Measurements from ENCODE around the gene E2F6. TPM values are rescaled to one million over a fixed set of nuclear protein-coding genes. Genes with fewer than 3 reads are reported as not detected.

E2F6 gene
- total and polyA plus RNA-seq, 8 donors, result 8.7 to 21.7 (median 18.1) TPM

DNA sequence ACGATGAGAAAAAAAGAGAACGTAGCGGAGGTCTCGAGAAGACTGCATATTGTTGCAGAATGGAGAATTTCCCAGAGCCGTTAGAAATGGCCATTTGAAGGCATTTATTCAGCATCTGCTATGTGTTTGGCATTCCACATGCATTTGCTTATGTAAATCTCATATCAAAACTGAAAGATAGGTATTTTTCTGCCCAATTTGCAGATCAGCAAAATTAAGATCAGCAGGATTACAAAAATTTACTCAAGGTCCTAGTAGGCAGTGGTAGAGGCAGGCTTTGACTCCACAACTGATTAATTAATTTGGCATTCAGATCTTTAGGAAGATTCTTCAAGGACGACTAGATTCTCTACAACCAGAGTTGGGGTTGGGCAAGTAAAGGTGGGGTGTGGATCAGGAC is 1.8 kb upstream of the E2F6 start:
- intact Hi-C loops (cut with DNase I), result no loop called here
- TF ChIP-seq, protein P1, sequence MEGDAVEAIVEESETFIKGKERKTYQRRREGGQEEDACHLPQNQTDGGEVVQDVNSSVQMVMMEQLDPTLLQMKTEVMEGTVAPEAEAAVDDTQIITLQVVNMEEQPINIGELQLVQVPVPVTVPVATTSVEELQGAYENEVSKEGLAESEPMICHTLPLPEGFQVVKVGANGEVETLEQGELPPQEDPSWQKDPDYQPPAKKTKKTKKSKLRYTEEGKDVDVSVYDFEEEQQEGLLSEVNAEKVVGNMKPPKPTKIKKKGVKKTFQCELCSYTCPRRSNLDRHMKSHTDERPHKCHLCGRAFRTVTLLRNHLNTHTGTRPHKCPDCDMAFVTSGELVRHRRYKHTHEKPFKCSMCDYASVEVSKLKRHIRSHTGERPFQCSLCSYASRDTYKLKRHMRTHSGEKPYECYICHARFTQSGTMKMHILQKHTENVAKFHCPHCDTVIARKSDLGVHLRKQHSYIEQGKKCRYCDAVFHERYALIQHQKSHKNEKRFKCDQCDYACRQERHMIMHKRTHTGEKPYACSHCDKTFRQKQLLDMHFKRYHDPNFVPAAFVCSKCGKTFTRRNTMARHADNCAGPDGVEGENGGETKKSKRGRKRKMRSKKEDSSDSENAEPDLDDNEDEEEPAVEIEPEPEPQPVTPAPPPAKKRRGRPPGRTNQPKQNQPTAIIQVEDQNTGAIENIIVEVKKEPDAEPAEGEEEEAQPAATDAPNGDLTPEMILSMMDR (IDR thresholded peaks at IDR 0.05), result no peak
- ATAC-seq (no peak), DNase-seq (no peak)
- no peak overlapping the region for H3K4me3 ChIP-seq
- H3K27me3 ChIP-seq, result no peaks in the 10 kb centered on the region
- peaks cover 7 to 26% of the 10 kb centered on the region in 2 donors for H3K4me1 ChIP-seq
- H3K36me3 ChIP-seq, result peaks cover 0 to 9% of the 10 kb centered on the region in 2 donors
- H3K9me3 ChIP-seq, result no peaks in the 10 kb centered on the region
- H3K27ac ChIP-seq, result no peak overlapping the region

DNA sequence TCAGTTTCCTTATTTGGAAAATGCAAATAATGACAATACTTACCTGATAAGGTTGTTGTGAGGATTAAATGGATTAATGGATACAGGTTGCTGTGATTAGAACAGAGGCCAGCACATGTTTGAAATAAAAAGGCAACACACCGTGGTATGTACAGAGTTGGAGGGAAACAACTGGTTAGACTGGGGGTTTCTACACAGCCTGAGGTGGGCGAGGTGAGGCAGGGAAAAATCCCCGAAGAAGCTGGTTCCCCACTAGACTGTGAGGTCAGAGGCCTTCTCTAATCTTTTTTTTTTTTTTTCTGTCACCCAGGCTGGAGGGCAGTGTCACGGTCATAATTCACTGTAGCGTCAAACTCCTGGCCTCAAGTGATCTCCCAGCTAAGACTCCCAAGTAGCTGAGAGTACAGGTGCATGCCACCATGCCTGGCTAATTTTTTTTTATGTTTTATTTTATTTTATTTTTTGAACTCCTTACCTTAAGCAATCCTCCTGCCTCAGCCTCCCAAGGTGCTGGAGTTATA is 1.2 kb upstream of the E2F6 start:
- peaks cover 0 to 9% of the 10 kb centered on the region in 2 donors for H3K36me3 ChIP-seq
- H3K27me3 ChIP-seq, result no peaks in the 10 kb centered on the region
- no peak for ATAC-seq
- H3K4me1 ChIP-seq, result peaks cover 7 to 31% of the 10 kb centered on the region in 2 donors
- H3K27ac ChIP-seq, result no peak overlapping the region
- no peak for DNase-seq
- H3K9me3 ChIP-seq, result no peaks in the 10 kb centered on the region
- intact Hi-C loops (cut with DNase I), result no loop called here
- H3K4me3 ChIP-seq, result no peak overlapping the region
- TF ChIP-seq, protein P1 (IDR thresholded peaks at IDR 0.05), result no peak

DNA sequence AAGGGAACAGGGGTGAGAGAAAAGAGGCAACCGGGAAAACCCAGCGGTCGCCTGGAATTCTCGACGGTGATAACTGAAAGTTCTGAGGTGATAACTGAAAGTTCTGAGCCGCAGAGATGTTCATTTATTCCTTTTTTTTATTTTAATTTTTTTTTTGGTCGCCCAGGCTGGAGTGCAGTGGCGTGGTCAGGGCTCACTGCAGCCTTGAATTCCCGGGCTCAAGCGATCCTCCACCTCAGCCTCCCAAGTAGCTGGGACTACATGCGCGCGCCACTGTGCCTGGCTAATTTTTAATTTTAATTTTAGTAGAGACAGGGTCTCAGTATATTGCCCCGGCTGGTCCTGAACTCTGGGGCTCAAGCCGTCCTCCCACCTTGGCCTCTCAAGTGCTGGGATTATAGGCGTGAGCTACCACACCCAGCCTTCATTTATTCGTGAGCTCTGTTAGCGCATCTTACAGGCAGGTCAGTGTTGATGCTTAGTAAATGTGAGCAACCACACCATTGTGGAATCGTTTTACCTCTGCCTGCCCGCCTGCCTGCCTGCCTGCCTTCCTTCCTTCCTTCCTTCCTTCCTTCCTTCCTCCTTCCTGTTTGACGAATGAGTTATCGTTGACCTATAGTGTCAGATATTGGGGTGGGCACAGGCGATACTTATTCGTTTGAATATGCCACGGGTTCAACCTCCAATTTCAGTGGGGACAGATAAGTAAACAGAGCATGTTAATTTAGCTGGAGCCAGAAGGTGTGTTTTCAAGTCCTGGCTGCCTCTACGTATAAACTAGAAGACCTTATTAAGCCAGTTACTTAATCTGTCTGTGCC is 557 bp upstream of the E2F6 start:
- H3K36me3 ChIP-seq, result peaks cover 0 to 9% of the 10 kb centered on the region in 2 donors
- intact Hi-C loops (cut with DNase I), result no loop called here
- peak overlapping the region; percentile 92 to 93 for H3K27ac ChIP-seq
- DNase-seq (no peak), ATAC-seq (peak; percentile 20)
- peak overlapping the region; percentile 72 to 77 for H3K4me3 ChIP-seq
- TF ChIP-seq, protein P1 (IDR thresholded peaks at IDR 0.05), result no peak
- no peaks in the 10 kb centered on the region for H3K9me3 ChIP-seq
- no peaks in the 10 kb centered on the region for H3K27me3 ChIP-seq
- H3K4me1 ChIP-seq, result peaks cover 7 to 38% of the 10 kb centered on the region in 2 donors

DNA sequence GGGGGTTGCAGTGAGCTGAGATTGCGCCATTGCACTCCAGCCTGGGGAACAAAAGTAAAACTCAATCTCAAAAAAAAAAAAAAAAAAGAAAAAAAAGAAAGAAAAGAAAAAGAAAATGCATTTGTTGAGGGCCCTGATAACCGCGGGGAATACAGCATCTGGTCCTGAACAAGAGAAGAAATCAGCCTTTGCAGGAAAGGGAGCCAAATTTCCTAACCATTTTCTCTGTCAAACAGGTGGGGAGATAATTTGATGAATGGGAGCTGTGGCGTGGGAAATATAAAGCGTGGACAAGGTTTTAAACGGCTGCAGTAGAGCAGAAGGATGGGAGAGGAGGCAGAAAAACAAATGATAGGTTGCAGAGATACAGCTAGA is 864 bp downstream of the E2F6 start:
- no peaks in the 10 kb centered on the region for H3K9me3 ChIP-seq

DNA sequence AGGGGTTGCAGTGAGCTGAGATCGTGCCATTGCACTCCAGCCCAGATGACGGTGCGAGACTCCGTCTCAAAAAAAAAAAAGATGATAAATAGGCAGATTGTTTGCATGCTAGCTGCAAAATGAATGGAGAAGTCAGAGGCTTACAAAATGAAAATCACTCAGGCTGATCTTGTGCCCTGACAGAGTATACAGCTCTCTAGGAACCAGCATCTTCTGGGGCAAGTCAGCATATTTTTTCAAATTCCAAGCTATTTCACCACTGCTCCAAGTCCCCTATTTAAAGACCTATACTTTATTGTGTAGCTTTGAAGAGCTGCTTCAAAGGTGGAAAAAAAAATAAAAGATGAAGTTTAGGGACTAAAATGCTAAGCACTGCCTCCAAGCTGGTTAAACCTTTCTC is 6.1 kb downstream of the E2F6 start:
- ATAC-seq (no peak), DNase-seq (no peak)
- Histone ChIP-seq H3K4me1 (peaks cover 6 to 64% of the 10 kb centered on the region in 2 donors), H3K36me3 (peaks cover 0 to 9% of the 10 kb centered on the region in 2 donors), H3K9me3 (no peaks in the 10 kb centered on the region), H3K27me3 (no peaks in the 10 kb centered on the region), H3K4me3 (no peak overlapping the region), H3K27ac (no peak overlapping the region)
- intact Hi-C loops (cut with DNase I), result no loop called here
- TF ChIP-seq, protein P1 (IDR thresholded peaks at IDR 0.05), result no peak

More for the DNA sequence above, 864 bp downstream of the E2F6 start:
- DNase-seq (no peak), ATAC-seq (no peak)
- Histone ChIP-seq H3K4me1 (peaks cover 7 to 43% of the 10 kb centered on the region in 2 donors), H3K4me3 (peak overlapping the region; percentile 72 to 77), H3K36me3 (peaks cover 0 to 9% of the 10 kb centered on the region in 2 donors), H3K27me3 (no peaks in the 10 kb centered on the region), H3K27ac (peak overlapping the region; percentile 92 to 93)
- TF ChIP-seq, protein P1 (IDR thresholded peaks at IDR 0.05), result no peak
- intact Hi-C loops (cut with DNase I), result no loop called here

Data from left lung (tissue), 10 donors.